ENCODE data around the gene NOL3. TPM values are rescaled to one million over a fixed set of nuclear protein-coding genes. Genes with fewer than 3 reads are reported as not detected.

Gene NOL3
- total and polyA plus RNA-seq, 2 of the 13 experiments (the other 11 are each of a cell fraction or from before 2014, with no cell fraction given): 5.7 to 20.5 TPM

GRCh38 chr16:67191995-67192681 is 21.8 kb downstream of the NOL3 start, which contains the start of gene E2F4 (continued):
- no peak for TF ChIP-seq NR1H2 (CRISPR knock-in tag; IDR thresholded peaks at IDR 0.05; ENCODE audit: borderline replicate concordance, low read depth)
- no peak for TF ChIP-seq JDP2 (CRISPR knock-in tag; IDR thresholded peaks at IDR 0.05; ENCODE audit: borderline replicate concordance)
- peak; percentile 45; the same call in 1 of the 2 replicates for TF ChIP-seq GLI4 (CRISPR knock-in tag; IDR thresholded peaks at IDR 0.05; ENCODE audit: borderline replicate concordance)
- TF ChIP-seq KAT2B (IDR thresholded peaks at IDR 0.05; ENCODE audit: borderline replicate concordance, low read depth, low read length): no peak
- TF ChIP-seq ZNF572 (CRISPR knock-in tag; IDR thresholded peaks at IDR 0.05): no peak
- TF ChIP-seq KDM2A (CRISPR knock-in tag; IDR thresholded peaks at IDR 0.05; ENCODE audit: borderline replicate concordance, low read depth): peak; percentile 82; the same call in 1 of the 2 replicates
- peak; percentile 91 for TF ChIP-seq ZNF160 (CRISPR knock-in tag; IDR thresholded peaks at IDR 0.05)
- no peak for TF ChIP-seq NR2F2 (IDR thresholded peaks at IDR 0.05; ENCODE audit: borderline replicate concordance, low read depth)
- TF ChIP-seq, protein P1, sequence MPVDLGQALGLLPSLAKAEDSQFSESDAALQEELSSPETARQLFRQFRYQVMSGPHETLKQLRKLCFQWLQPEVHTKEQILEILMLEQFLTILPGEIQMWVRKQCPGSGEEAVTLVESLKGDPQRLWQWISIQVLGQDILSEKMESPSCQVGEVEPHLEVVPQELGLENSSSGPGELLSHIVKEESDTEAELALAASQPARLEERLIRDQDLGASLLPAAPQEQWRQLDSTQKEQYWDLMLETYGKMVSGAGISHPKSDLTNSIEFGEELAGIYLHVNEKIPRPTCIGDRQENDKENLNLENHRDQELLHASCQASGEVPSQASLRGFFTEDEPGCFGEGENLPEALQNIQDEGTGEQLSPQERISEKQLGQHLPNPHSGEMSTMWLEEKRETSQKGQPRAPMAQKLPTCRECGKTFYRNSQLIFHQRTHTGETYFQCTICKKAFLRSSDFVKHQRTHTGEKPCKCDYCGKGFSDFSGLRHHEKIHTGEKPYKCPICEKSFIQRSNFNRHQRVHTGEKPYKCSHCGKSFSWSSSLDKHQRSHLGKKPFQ (CRISPR knock-in tag; IDR thresholded peaks at IDR 0.05; ENCODE audit: insufficient replicate concordance): peak; percentile 58
- no peak for TF ChIP-seq ZNF543 (CRISPR knock-in tag; IDR thresholded peaks at IDR 0.05)
- TF ChIP-seq NR2F6 (IDR thresholded peaks at IDR 0.05): no peak
- TF ChIP-seq NR2F6 (CRISPR knock-in tag; IDR thresholded peaks at IDR 0.05): peak; percentile 63; the same call in 1 of the 2 replicates
- no peak for TF ChIP-seq HMGA1 (CRISPR knock-in tag; conservative IDR thresholded peaks at IDR 0.05)
- no peak for TF ChIP-seq NFYB (CRISPR knock-in tag; IDR thresholded peaks at IDR 0.05)
- TF ChIP-seq ZNF709 (CRISPR knock-in tag; IDR thresholded peaks at IDR 0.05): no peak
- no peak for TF ChIP-seq ZNF251 (CRISPR knock-in tag; IDR thresholded peaks at IDR 0.05)
- TF ChIP-seq U2AF2 (IDR thresholded peaks at IDR 0.05; ENCODE audit: low read depth, low read length): no peak
- peak; percentile 94; the same call in 1 of the 2 replicates for TF ChIP-seq ZNF563 (CRISPR knock-in tag; IDR thresholded peaks at IDR 0.05)
- TF ChIP-seq NFATC3 (CRISPR knock-in tag; IDR thresholded peaks at IDR 0.05): no peak
- peak; percentile 57 for TF ChIP-seq RAD21 (CRISPR knock-in tag; IDR thresholded peaks at IDR 0.05)
- TF ChIP-seq POGZ (CRISPR knock-in tag; IDR thresholded peaks at IDR 0.05): peak; percentile 83
- TF ChIP-seq, protein P2, sequence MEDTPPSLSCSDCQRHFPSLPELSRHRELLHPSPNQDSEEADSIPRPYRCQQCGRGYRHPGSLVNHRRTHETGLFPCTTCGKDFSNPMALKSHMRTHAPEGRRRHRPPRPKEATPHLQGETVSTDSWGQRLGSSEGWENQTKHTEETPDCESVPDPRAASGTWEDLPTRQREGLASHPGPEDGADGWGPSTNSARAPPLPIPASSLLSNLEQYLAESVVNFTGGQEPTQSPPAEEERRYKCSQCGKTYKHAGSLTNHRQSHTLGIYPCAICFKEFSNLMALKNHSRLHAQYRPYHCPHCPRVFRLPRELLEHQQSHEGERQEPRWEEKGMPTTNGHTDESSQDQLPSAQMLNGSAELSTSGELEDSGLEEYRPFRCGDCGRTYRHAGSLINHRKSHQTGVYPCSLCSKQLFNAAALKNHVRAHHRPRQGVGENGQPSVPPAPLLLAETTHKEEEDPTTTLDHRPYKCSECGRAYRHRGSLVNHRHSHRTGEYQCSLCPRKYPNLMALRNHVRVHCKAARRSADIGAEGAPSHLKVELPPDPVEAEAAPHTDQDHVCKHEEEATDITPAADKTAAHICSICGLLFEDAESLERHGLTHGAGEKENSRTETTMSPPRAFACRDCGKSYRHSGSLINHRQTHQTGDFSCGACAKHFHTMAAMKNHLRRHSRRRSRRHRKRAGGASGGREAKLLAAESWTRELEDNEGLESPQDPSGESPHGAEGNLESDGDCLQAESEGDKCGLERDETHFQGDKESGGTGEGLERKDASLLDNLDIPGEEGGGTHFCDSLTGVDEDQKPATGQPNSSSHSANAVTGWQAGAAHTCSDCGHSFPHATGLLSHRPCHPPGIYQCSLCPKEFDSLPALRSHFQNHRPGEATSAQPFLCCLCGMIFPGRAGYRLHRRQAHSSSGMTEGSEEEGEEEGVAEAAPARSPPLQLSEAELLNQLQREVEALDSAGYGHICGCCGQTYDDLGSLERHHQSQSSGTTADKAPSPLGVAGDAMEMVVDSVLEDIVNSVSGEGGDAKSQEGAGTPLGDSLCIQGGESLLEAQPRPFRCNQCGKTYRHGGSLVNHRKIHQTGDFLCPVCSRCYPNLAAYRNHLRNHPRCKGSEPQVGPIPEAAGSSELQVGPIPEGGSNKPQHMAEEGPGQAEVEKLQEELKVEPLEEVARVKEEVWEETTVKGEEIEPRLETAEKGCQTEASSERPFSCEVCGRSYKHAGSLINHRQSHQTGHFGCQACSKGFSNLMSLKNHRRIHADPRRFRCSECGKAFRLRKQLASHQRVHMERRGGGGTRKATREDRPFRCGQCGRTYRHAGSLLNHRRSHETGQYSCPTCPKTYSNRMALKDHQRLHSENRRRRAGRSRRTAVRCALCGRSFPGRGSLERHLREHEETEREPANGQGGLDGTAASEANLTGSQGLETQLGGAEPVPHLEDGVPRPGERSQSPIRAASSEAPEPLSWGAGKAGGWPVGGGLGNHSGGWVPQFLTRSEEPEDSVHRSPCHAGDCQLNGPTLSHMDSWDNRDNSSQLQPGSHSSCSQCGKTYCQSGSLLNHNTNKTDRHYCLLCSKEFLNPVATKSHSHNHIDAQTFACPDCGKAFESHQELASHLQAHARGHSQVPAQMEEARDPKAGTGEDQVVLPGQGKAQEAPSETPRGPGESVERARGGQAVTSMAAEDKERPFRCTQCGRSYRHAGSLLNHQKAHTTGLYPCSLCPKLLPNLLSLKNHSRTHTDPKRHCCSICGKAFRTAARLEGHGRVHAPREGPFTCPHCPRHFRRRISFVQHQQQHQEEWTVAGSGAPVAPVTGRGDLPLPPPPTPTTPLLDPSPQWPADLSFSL (CRISPR knock-in tag; IDR thresholded peaks at IDR 0.05): no peak
- TF ChIP-seq SIX1 (CRISPR knock-in tag; IDR thresholded peaks at IDR 0.05; ENCODE audit: borderline replicate concordance): no peak
- no peak for TF ChIP-seq ZBTB3 (CRISPR knock-in tag; IDR thresholded peaks at IDR 0.05; ENCODE audit: borderline replicate concordance, low read depth)
- no peak for TF ChIP-seq KLF15 (CRISPR knock-in tag; IDR thresholded peaks at IDR 0.05; ENCODE audit: borderline replicate concordance)
